H1 (cell line): Measurements from ENCODE around the gene TDRD6. TPM values are rescaled to one million over a fixed set of nuclear protein-coding genes. Genes with fewer than 3 reads are reported as not detected.
A peak's percentile ranks its signal among the peaks of the same experiment; 100 is the strongest.

Source experiments
- CTCF ChIA-PET: fragments of 300-600 bp; sonication (Branson Sonifier 250); formaldehyde crosslinking; loops from one replicate; lab custom pipeline; 2021; ENCODE audit not compliant: partially characterized antibody; lab: Charles Lee
- POLR2A ChIA-PET: fragments of 300-600 bp; sonication (Branson Sonifier 250); formaldehyde crosslinking; loops from one replicate; lab custom pipeline; 2021; ENCODE audit warnings: inconsistent platforms; ENCODE audit not compliant: partially characterized antibody; lab: Charles Lee
- DNase-seq, 2 experiments: peaks; one replicate each; pipeline versions ENCODE4 v3.0.0 to v3.0.0-alpha.2; 2010 to 2022; ENCODE audit warnings: low spot score in 2 of 2, low read depth in 1 of 2, mixed read lengths in 1 of 2
- FAIRE-seq: peaks from 2 replicates; lab custom pipeline; 2011; peaks lifted over from hg19 to GRCh38; lab: Jason Lieb, UNC
- H2AFZ ChIP-seq: 2 replicates; pipeline ENCODE4 v1.8.1; 2012; ENCODE audit warnings: low read length, inconsistent platforms
- H2AK5ac ChIP-seq: 2 replicates; pipeline ENCODE4 v1.6.1; 2013; ENCODE audit warnings: low read depth, low read length
- H2BK120ac ChIP-seq: replicated peaks from 2 replicates; pipeline ENCODE3; 2013; ENCODE audit warnings: low read depth, low read length, inconsistent platforms
- H2BK12ac ChIP-seq: 2 replicates; pipeline ENCODE4 v1.6.1; 2013; ENCODE audit warnings: low read depth, low read length
- H2BK15ac ChIP-seq: 2 replicates; pipeline ENCODE4 v1.6.1; 2013; ENCODE audit warnings: low read length
- H2BK20ac ChIP-seq: 2 replicates; pipeline ENCODE4 v1.6.1; 2013; ENCODE audit warnings: low read length
- H2BK5ac ChIP-seq: 2 replicates; pipeline ENCODE4 v1.6.1; 2013; ENCODE audit warnings: low read depth, low read length
- H3K14ac ChIP-seq: 2 replicates; pipeline ENCODE4 v1.6.1; 2013; ENCODE audit warnings: inconsistent platforms; ENCODE audit not compliant: insufficient read length
- H3K18ac ChIP-seq: 2 replicates; pipeline ENCODE4 v1.6.1; 2013; ENCODE audit warnings: low read length; ENCODE audit errors: extremely low read depth
- H3K23ac ChIP-seq: 2 replicates; pipeline ENCODE4 v1.6.1; 2013; ENCODE audit warnings: inconsistent platforms; ENCODE audit not compliant: insufficient read length
- H3K23me2 ChIP-seq: 2 replicates; pipeline ENCODE4 v1.6.1; 2013; ENCODE audit warnings: low read depth, low read length
- H3K27ac ChIP-seq: 2 replicates; pipeline ENCODE4 v1.6.1; 2011; ENCODE audit warnings: low read depth, low read length, inconsistent platforms
- H3K27me3 ChIP-seq, 4 experiments: replicated peaks in 1 of 4; 1 replicate in 1 of 4; 2 replicates in 3 of 4; pipeline versions ENCODE4 v1.6.1 to v1.8.1; 2011 to 2013; ENCODE audit warnings: low read length in 3 of 4, mild to moderate bottlenecking in 3 of 4, inconsistent platforms in 2 of 4, mixed read lengths in 2 of 4, moderate library complexity in 1 of 4; ENCODE audit not compliant: control insufficient read depth in 3 of 4, insufficient read depth in 3 of 4; ENCODE audit errors: extremely low read depth in 1 of 4
- H3K36me3 ChIP-seq, 4 experiments: 2 replicates each; pipeline versions ENCODE4 v1.6.1 to v1.8.1; 2011 to 2013; ENCODE audit warnings: mild to moderate bottlenecking in 4 of 4, low read length in 3 of 4, moderate library complexity in 2 of 4, control low read depth in 1 of 4, inconsistent platforms in 1 of 4; ENCODE audit not compliant: insufficient read depth in 4 of 4, control insufficient read depth in 2 of 4
- H3K4ac ChIP-seq: replicated peaks from 2 replicates; pipeline ENCODE3; 2013; ENCODE audit warnings: low read length, low read depth, mixed read lengths, inconsistent platforms; ENCODE audit not compliant: insufficient read length
- H3K4me1 ChIP-seq, 4 experiments: replicated peaks in 1 of 4; 1 replicate in 1 of 4; 2 replicates in 3 of 4; pipeline versions ENCODE4 v1.6.1 to v1.8.1; 2011 to 2013; ENCODE audit warnings: low read length in 3 of 4, inconsistent platforms in 2 of 4, mixed read lengths in 1 of 4; ENCODE audit not compliant: insufficient read depth in 4 of 4, control insufficient read depth in 3 of 4
- H3K4me2 ChIP-seq, 2 experiments: 2 replicates each; pipeline versions ENCODE4 v1.6.1 to v1.8.1; 2011 to 2013; ENCODE audit warnings: low read depth in 2 of 2, low read length in 2 of 2, control low read depth in 1 of 2, inconsistent platforms in 1 of 2, mild to moderate bottlenecking in 1 of 2; ENCODE audit not compliant: insufficient read depth in 1 of 2
- H3K4me3 ChIP-seq, 4 experiments: fragments of 200-600, 300-600 bp in 1 of 4; sonication (generic), shearing (Covaris generic), sonication (Bioruptor Twin) in 1 of 4; 2 replicates each; pipeline versions ENCODE4 v1.5.1 to v1.8.1; 2011 to 2016; ENCODE audit warnings: low read length in 4 of 4, low read depth in 3 of 4, control low read depth in 2 of 4, inconsistent platforms in 2 of 4, mild to moderate bottlenecking in 2 of 4, mixed read lengths in 1 of 4, moderate library complexity in 1 of 4; ENCODE audit not compliant: insufficient read depth in 2 of 4; ENCODE audit errors: extremely low read depth in 1 of 4
- H3K56ac ChIP-seq: replicated peaks from 2 replicates; pipeline ENCODE3; 2013; ENCODE audit warnings: low read depth, mild to moderate bottlenecking, mixed read lengths, low read length, inconsistent platforms; ENCODE audit not compliant: insufficient read length
- H3K79me1 ChIP-seq: 2 replicates; pipeline ENCODE4 v1.6.1; 2013; ENCODE audit warnings: low read depth, low read length, control low read depth
- H3K79me2 ChIP-seq, 2 experiments: 2 replicates each; pipeline versions ENCODE4 v1.6.1 to v1.8.1; 2012 to 2013; ENCODE audit warnings: low read length in 2 of 2, mild to moderate bottlenecking in 2 of 2, inconsistent platforms in 1 of 2; ENCODE audit not compliant: insufficient read depth in 2 of 2, control insufficient read depth in 1 of 2
- H3K9ac ChIP-seq, 4 experiments: replicated peaks in 1 of 4; 1 replicate in 1 of 4; 2 replicates in 3 of 4; pipeline versions ENCODE4 v1.6.1 to v1.8.1; 2011 to 2013; ENCODE audit warnings: low read depth in 3 of 4, low read length in 3 of 4, control low read depth in 2 of 4, mild to moderate bottlenecking in 2 of 4, moderate library complexity in 2 of 4, inconsistent platforms in 1 of 4; ENCODE audit errors: extremely low read depth in 1 of 4
- H3K9me3 ChIP-seq, 2 experiments: 2 replicates each; pipeline versions ENCODE4 v1.6.1 to v1.8.1; 2012 to 2013; ENCODE audit warnings: mild to moderate bottlenecking in 2 of 2, moderate library complexity in 2 of 2, control low read depth in 1 of 2, inconsistent platforms in 1 of 2, low read depth in 1 of 2, low read length in 1 of 2, mixed read lengths in 1 of 2; ENCODE audit not compliant: insufficient read depth in 2 of 2
- H4K20me1 ChIP-seq, 2 experiments: replicated peaks in 1 of 2; 2 replicates each; pipeline versions ENCODE3 to v1.8.1; 2011 to 2013; ENCODE audit warnings: inconsistent platforms in 2 of 2, low read length in 2 of 2, mild to moderate bottlenecking in 1 of 2; ENCODE audit not compliant: insufficient read depth in 2 of 2, control insufficient read depth in 1 of 2
- H4K5ac ChIP-seq: 2 replicates; pipeline ENCODE4 v1.6.1; 2013; ENCODE audit warnings: low read length, low read depth, mixed read lengths, inconsistent platforms; ENCODE audit not compliant: insufficient read length
- H4K8ac ChIP-seq: 2 replicates; pipeline ENCODE4 v1.8.0; 2013; ENCODE audit warnings: mild to moderate bottlenecking, moderate library complexity, low read length, inconsistent platforms; ENCODE audit not compliant: insufficient read depth; ENCODE audit errors: extremely low read depth
- H4K91ac ChIP-seq: replicated peaks from 2 replicates; pipeline ENCODE3; 2013; ENCODE audit warnings: low read length, mixed read lengths, inconsistent platforms; ENCODE audit not compliant: insufficient read length
- KDM1A ChIP-seq: fragments of 200-600, 300-600 bp; sonication (generic); IDR thresholded peaks from 2 replicates; pipeline ENCODE4 v1.7.1; 2016; ENCODE audit warnings: mild to moderate bottlenecking, low read length, borderline replicate concordance
- KDM4A ChIP-seq: IDR thresholded peaks from one replicate; pipeline ENCODE4 v1.7.1; 2012; ENCODE audit warnings: low read depth, mild to moderate bottlenecking, moderate library complexity, low read length, inconsistent platforms; ENCODE audit not compliant: severe bottlenecking
- WGBS, 2 experiments: shearing (Covaris generic) in 1 of 2; methylation state at CpG; one replicate each; pipeline versions ENCODE4 v1.1.6 to v1.1.7; 2013 to 2015; ENCODE audit warnings: low lambda C conversion rate in 2 of 2, mixed read lengths in 2 of 2, inconsistent platforms in 1 of 2, low coverage in 1 of 2, missing lambda C conversion rate in 1 of 2; ENCODE audit not compliant: insufficient replicate concordance in 2 of 2, insufficient coverage in 1 of 2, insufficient read length in 1 of 2; ENCODE audit errors: extremely low coverage in 1 of 2, missing lambda C conversion rate in 1 of 2; 5-methylcytosine and 5-hydroxymethylcytosine counted together
- polyA plus RNA-seq, 7 experiments: library from polyadenylated mRNA; depleted of rRNA in 3 of 7; stranded (reverse) in 5 of 7; unstranded in 2 of 7; fragments of >200 nt in 5 of 7; fragments of 200-250 nt in 2 of 7; gene quantifications; 1 replicate in 5 of 7; 2 replicates in 1 of 7; 4 replicates in 1 of 7; pipeline versions ENCODE4 v1.2.1 to v1.2.3, GENCODE V29; 2011 to 2013; ENCODE audit warnings: missing spikeins in 2 of 7, mixed read lengths in 2 of 7
- total RNA-seq: library from RNA; stranded (reverse); fragmentation: NEBNext Ultra II Directional; extraction: Animal tissue kit (Norgen Biotek cat#: 25700); gene quantifications from 2 replicates; pipeline ENCODE4 v1.2.1, GENCODE V29; 2021

Gene TDRD6
- total and polyA plus RNA-seq, 2 of the 8 experiments (the other 6 are each of a cell fraction or from before 2014, with no cell fraction given), result 0.06 to 0.19 TPM

DNA sequence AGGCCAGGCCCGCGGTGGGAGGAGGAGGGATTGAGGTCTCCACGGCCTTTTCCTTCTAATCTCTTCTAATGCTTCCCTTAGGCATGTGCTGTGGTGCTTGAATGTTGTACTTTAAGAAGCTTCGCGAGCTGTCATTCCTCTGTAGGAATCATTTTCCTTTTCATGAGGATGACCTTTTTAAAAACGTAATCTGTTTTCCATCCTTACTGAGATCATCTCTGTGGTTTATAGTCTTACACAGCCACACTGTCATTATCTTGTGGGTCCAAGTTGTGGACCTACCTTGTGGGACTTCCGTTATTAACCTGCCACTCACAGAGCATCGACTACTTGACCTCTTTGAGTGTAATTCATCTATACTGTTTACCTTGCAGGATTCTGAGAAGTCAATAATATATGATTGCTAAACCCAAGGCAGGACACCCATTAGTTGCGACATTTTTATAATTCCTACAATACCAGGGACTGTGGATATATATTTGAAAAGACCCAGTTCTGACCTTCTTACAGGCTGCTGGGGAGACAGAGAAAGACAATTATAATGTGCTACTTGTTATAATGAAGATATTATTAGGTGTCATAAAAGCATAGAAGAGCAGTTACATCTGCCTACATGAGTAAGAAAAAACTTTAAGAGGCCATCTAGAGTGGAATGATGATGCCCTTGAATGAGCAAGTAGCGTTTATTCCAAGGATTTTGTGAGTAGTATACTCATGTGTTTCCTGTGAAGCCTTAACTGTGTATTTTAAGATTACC, 34.1 kb upstream of the TDRD6 start:
- Histone ChIP-seq H3K4me1 (peaks cover 0 to 7% (median 2%) of the 10 kb centered on the region in 4 experiments; a peak in 2 of 7 replicates), H3K4me2 (peak overlapping the region; percentile 60 to 73), H3K27me3 (peaks cover 0 to 5% (median 2%) of the 10 kb centered on the region in 4 experiments; a peak in 3 of 7 replicates), H3K18ac (no peak overlapping the region), H3K79me2 (peaks cover 0 to 3% of the 10 kb centered on the region in 2 experiments; a peak in 1 of 4 replicates), H2BK5ac (no peak overlapping the region), H3K23me2 (peaks cover 6% of the 10 kb centered on the region), H2BK15ac (no peak overlapping the region), H3K23ac (no peak overlapping the region), H2AK5ac (no peak overlapping the region), H3K4me3 (peak overlapping the region; percentile 86 to 96 (median 94)), H3K36me3 (no peaks in the 10 kb centered on the region; a peak in 1 of 8 replicates), H3K9ac (peak overlapping the region in 3 of 4 experiments; percentile 22 to 65 (median 62); a peak in 3 of 7 replicates), H2BK20ac (no peak overlapping the region), H2AFZ (peak overlapping the region; percentile 18; the same call in 1 of the 2 replicates), H3K9me3 (no peaks in the 10 kb centered on the region), H3K56ac (no peak overlapping the region), H4K5ac (no peak overlapping the region), H4K91ac (no peak overlapping the region), H2BK12ac (no peak overlapping the region), H3K14ac (no peak overlapping the region), H2BK120ac (no peak overlapping the region), H3K79me1 (no peaks in the 10 kb centered on the region), H4K8ac (no peak overlapping the region), H4K20me1 (peaks cover 0 to 2% of the 10 kb centered on the region in 2 experiments), H3K4ac (no peak overlapping the region), H3K27ac (no peak overlapping the region)
- WGBS, 2 experiments, result 36% methylated on average over 10 of the region's 10 CpGs; no CpG with 5 or more reads in 1 of the 2 experiments
- ChIA-PET POLR2A (no interaction called here), CTCF (no interaction called here)
- no peak for FAIRE-seq
- TF ChIP-seq KDM4A (no peak), KDM1A (no peak)
- DNase-seq, result no peak
